ENCODE results near the gene BORCS5. TPM values are rescaled to one million over a fixed set of nuclear protein-coding genes. Genes with fewer than 3 reads are reported as not detected.

BORCS5 gene
- total RNA-seq, 1 experiment from 2014 or later, result 17.7 TPM

GRCh38 chr12:12427568-12427967, 70.7 kb downstream of the BORCS5 start:
- no peak overlapping the region for H3K27ac ChIP-seq (ENCODE audit: low read depth, low read length, poor library complexity, severe bottlenecking)
- no peaks in the 10 kb centered on the region for H3K27me3 ChIP-seq (replicated peaks; ENCODE audit: insufficient read depth, low read depth, low read length, poor library complexity)
- no peak overlapping the region for H3K4me3 ChIP-seq (ENCODE audit: low read depth, low read length, poor library complexity, severe bottlenecking)
- H3K36me3 ChIP-seq (ENCODE audit: insufficient read depth, low read length, poor library complexity, severe bottlenecking), result no peaks in the 10 kb centered on the region
- CTCF ChIA-PET, result no interaction called here
- POLR2A ChIA-PET (ENCODE audit: low non-redundant PET), result no interaction called here
- H3K9me3 ChIP-seq (ENCODE audit: low read depth, low read length, poor library complexity, severe bottlenecking), result peaks cover 15% of the 10 kb centered on the region
- DNase-seq (ENCODE audit: low spot score), result no peak
- TF ChIP-seq EZH2 (IDR thresholded peaks at IDR 0.05; ENCODE audit: borderline replicate concordance, low read depth, low read length, poor library complexity, severe bottlenecking) (no peak), CTCF (conservative IDR thresholded peaks at IDR 0.05; ENCODE audit: low read depth, low read length) (no peak)
- H3K4me1 ChIP-seq (ENCODE audit: insufficient read depth, low read length, poor library complexity, severe bottlenecking), result peaks cover 9% of the 10 kb centered on the region
- no TSS peak for BruUV-seq (replicated peaks)
- intact Hi-C loops (cut with micrococcal nuclease; ENCODE audit: unreplicated experiment), result no loop called here

- no TSS peak for BruUV-seq (replicated peaks)
These were observed 71.2 kb downstream of the BORCS5 start for GRCh38 chr12:12428047-12428446.

GRCh38 chr12:12428961-12429657, 72.2 kb downstream of the BORCS5 start:
- BruUV-seq (replicated peaks), result no TSS peak
- Histone ChIP-seq H3K36me3 (ENCODE audit: insufficient read depth, low read length, poor library complexity, severe bottlenecking) (no peaks in the 10 kb centered on the region), H3K27ac (ENCODE audit: low read depth, low read length, poor library complexity, severe bottlenecking) (no peak overlapping the region), H3K27me3 (replicated peaks; ENCODE audit: insufficient read depth, low read depth, low read length, poor library complexity) (no peaks in the 10 kb centered on the region), H3K4me3 (ENCODE audit: low read depth, low read length, poor library complexity, severe bottlenecking) (no peak overlapping the region), H3K9me3 (ENCODE audit: low read depth, low read length, poor library complexity, severe bottlenecking) (peaks cover 5% of the 10 kb centered on the region), H3K4me1 (ENCODE audit: insufficient read depth, low read length, poor library complexity, severe bottlenecking) (peaks cover 9% of the 10 kb centered on the region)
- intact Hi-C loops (cut with micrococcal nuclease; ENCODE audit: unreplicated experiment), result no loop called here
- ChIA-PET CTCF (no interaction called here), POLR2A (ENCODE audit: low non-redundant PET) (no interaction called here)
- no peak for TF ChIP-seq EZH2 (IDR thresholded peaks at IDR 0.05; ENCODE audit: borderline replicate concordance, low read depth, low read length, poor library complexity, severe bottlenecking)
- no peak for TF ChIP-seq CTCF (conservative IDR thresholded peaks at IDR 0.05; ENCODE audit: low read depth, low read length)
- no peak for DNase-seq (ENCODE audit: low spot score)

More at GRCh38 chr12:12428047-12428446, 71.2 kb downstream of the BORCS5 start:
- peaks cover 15% of the 10 kb centered on the region for H3K9me3 ChIP-seq (ENCODE audit: low read depth, low read length, poor library complexity, severe bottlenecking)
- H3K27ac ChIP-seq (ENCODE audit: low read depth, low read length, poor library complexity, severe bottlenecking), result no peak overlapping the region
- no peak for TF ChIP-seq EZH2 (IDR thresholded peaks at IDR 0.05; ENCODE audit: borderline replicate concordance, low read depth, low read length, poor library complexity, severe bottlenecking)
- no peak for TF ChIP-seq CTCF (conservative IDR thresholded peaks at IDR 0.05; ENCODE audit: low read depth, low read length)
- H3K36me3 ChIP-seq (ENCODE audit: insufficient read depth, low read length, poor library complexity, severe bottlenecking), result no peaks in the 10 kb centered on the region
- ChIA-PET CTCF (no interaction called here), POLR2A (ENCODE audit: low non-redundant PET) (no interaction called here)
- peaks cover 9% of the 10 kb centered on the region for H3K4me1 ChIP-seq (ENCODE audit: insufficient read depth, low read length, poor library complexity, severe bottlenecking)
- H3K27me3 ChIP-seq (replicated peaks; ENCODE audit: insufficient read depth, low read depth, low read length, poor library complexity), result no peaks in the 10 kb centered on the region
- no peak overlapping the region for H3K4me3 ChIP-seq (ENCODE audit: low read depth, low read length, poor library complexity, severe bottlenecking)
- intact Hi-C loops (cut with micrococcal nuclease; ENCODE audit: unreplicated experiment), result no loop called here
- DNase-seq (ENCODE audit: low spot score), result no peak

Measured in A673 (cell line).